H1 (cell line): ENCODE measurements around the gene ZNF775. TPM values are rescaled to one million over a fixed set of nuclear protein-coding genes. Genes with fewer than 3 reads are reported as not detected.

Experiments
- BACH1 ChIP-seq: IDR thresholded peaks from 2 replicates; pipeline ENCODE4 v1.6.1; 2012; ENCODE audit warnings: low read length, improper control_type of control experiment
- GTF2F1 ChIP-seq: IDR thresholded peaks from 2 replicates; pipeline ENCODE4 v1.6.1; 2012; ENCODE audit warnings: low read depth, low read length, improper control_type of control experiment, borderline replicate concordance
- HDAC2 ChIP-seq, 2 experiments: fragments of 300-600 bp in 1 of 2; sonication (generic) in 1 of 2; IDR thresholded peaks; 2 replicates each; pipeline ENCODE4 v1.6.1; 2011 to 2012; ENCODE audit warnings: low read depth in 2 of 2, low read length in 2 of 2, mild to moderate bottlenecking in 2 of 2, moderate library complexity in 2 of 2, borderline replicate concordance in 1 of 2, inconsistent platforms in 1 of 2
- KDM5A ChIP-seq: fragments of 200-600 bp; IDR thresholded peaks from 2 replicates; pipeline ENCODE4 v1.7.1; 2012; ENCODE audit warnings: mild to moderate bottlenecking, low read length, inconsistent platforms, mixed read lengths
- MAFK ChIP-seq: IDR thresholded peaks from 2 replicates; pipeline ENCODE4 v1.6.1; 2012; ENCODE audit warnings: low read depth, mild to moderate bottlenecking, improper control_type of control experiment, low read length
- POLR2A ChIP-seq, 2 experiments: IDR thresholded peaks; 1 replicate in 1 of 2; 2 replicates in 1 of 2; pipeline ENCODE4 v1.6.1; 2011; ENCODE audit warnings: low read depth in 2 of 2, low read length in 2 of 2, mild to moderate bottlenecking in 2 of 2; ENCODE audit errors: control extremely low read depth in 1 of 2
- SAP30 ChIP-seq: fragments of 300-600 bp; sonication (generic); IDR thresholded peaks from 2 replicates; pipeline ENCODE4 v1.7.1; 2012; ENCODE audit warnings: low read length, moderate library complexity, mild to moderate bottlenecking, inconsistent platforms; ENCODE audit not compliant: insufficient read depth, insufficient replicate concordance
- SP4 ChIP-seq: IDR thresholded peaks from 2 replicates; pipeline ENCODE4 v1.6.1; 2012; ENCODE audit warnings: low read length, inconsistent platforms
- polyA plus RNA-seq, 7 experiments: library from polyadenylated mRNA; depleted of rRNA in 3 of 7; stranded (reverse) in 5 of 7; unstranded in 2 of 7; fragments of >200 nt in 5 of 7; fragments of 200-250 nt in 2 of 7; gene quantifications; 1 replicate in 5 of 7; 2 replicates in 1 of 7; 4 replicates in 1 of 7; pipeline versions ENCODE4 v1.2.1 to v1.2.3, GENCODE V29; 2011 to 2013; ENCODE audit warnings: missing spikeins in 2 of 7, mixed read lengths in 2 of 7
- total RNA-seq: library from RNA; stranded (reverse); fragmentation: NEBNext Ultra II Directional; extraction: Animal tissue kit (Norgen Biotek cat#: 25700); gene quantifications from 2 replicates; pipeline ENCODE4 v1.2.1, GENCODE V29; 2021
- TF ChIP-seq, protein P1 (sequence below): fragments of 300-600 bp; sonication (generic); IDR thresholded peaks from 2 replicates; pipeline ENCODE4 v1.7.1; 2012; ENCODE audit warnings: low read length, moderate library complexity, mild to moderate bottlenecking, inconsistent platforms; ENCODE audit not compliant: insufficient replicate concordance

Gene ZNF775
- total and polyA plus RNA-seq, 2 of the 8 experiments (the other 6 are each of a cell fraction or from before 2014, with no cell fraction given) = 13.6 to 21.5 TPM

DNA sequence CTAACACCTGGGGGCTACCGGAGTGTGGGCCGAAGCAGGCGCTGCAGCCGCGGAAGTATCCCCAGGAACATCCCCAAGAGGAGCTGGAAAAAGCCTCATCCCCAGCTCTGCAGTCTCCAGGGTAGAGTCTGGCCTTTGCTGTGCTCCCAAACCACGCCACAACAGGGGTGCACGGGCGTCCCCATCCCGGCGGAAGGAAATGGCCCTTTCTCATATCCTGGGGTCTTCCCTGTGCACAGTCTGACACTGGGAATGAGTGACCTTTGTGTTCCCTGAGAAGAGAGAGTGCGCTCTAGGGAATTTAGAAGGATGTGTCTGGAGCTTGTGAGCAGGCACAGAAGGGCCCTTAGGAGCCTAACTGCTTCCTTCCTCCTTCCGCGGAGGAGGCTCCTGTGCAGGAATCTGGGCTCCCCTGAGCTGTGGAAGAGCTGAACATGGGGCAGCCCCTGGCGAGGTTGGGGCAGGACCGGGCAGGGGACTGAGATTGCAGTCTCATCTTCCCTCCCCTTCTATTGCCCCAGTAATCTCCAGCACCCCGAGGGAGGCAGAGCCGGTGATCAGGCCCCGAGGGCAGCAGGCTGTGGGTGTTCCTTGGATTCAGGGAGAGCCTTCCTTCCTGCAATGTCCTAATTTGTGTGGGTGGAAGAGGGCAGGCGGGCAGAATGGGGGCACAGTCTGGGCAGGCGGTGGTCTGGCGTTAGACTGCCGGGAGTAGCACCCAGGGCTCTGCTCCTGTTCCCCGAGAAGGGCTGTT, 9.2 kb upstream of the ZNF775 start (continued):
- TF ChIP-seq SAP30 (no peak), MAFK (no peak), HDAC2 (IDR thresholded peaks at IDR 0.05; ENCODE audit: borderline replicate concordance in 1 of 2, low read depth in 2 of 2, low read length in 2 of 2) (no peak), SP4 (no peak), POLR2A (IDR thresholded peaks at IDR 0.05; ENCODE audit: control extremely low read depth in 1 of 2, low read depth in 2 of 2, low read length in 2 of 2) (no peak), BACH1 (no peak), GTF2F1 (no peak), KDM5A (no peak)
- TF ChIP-seq, protein P1, sequence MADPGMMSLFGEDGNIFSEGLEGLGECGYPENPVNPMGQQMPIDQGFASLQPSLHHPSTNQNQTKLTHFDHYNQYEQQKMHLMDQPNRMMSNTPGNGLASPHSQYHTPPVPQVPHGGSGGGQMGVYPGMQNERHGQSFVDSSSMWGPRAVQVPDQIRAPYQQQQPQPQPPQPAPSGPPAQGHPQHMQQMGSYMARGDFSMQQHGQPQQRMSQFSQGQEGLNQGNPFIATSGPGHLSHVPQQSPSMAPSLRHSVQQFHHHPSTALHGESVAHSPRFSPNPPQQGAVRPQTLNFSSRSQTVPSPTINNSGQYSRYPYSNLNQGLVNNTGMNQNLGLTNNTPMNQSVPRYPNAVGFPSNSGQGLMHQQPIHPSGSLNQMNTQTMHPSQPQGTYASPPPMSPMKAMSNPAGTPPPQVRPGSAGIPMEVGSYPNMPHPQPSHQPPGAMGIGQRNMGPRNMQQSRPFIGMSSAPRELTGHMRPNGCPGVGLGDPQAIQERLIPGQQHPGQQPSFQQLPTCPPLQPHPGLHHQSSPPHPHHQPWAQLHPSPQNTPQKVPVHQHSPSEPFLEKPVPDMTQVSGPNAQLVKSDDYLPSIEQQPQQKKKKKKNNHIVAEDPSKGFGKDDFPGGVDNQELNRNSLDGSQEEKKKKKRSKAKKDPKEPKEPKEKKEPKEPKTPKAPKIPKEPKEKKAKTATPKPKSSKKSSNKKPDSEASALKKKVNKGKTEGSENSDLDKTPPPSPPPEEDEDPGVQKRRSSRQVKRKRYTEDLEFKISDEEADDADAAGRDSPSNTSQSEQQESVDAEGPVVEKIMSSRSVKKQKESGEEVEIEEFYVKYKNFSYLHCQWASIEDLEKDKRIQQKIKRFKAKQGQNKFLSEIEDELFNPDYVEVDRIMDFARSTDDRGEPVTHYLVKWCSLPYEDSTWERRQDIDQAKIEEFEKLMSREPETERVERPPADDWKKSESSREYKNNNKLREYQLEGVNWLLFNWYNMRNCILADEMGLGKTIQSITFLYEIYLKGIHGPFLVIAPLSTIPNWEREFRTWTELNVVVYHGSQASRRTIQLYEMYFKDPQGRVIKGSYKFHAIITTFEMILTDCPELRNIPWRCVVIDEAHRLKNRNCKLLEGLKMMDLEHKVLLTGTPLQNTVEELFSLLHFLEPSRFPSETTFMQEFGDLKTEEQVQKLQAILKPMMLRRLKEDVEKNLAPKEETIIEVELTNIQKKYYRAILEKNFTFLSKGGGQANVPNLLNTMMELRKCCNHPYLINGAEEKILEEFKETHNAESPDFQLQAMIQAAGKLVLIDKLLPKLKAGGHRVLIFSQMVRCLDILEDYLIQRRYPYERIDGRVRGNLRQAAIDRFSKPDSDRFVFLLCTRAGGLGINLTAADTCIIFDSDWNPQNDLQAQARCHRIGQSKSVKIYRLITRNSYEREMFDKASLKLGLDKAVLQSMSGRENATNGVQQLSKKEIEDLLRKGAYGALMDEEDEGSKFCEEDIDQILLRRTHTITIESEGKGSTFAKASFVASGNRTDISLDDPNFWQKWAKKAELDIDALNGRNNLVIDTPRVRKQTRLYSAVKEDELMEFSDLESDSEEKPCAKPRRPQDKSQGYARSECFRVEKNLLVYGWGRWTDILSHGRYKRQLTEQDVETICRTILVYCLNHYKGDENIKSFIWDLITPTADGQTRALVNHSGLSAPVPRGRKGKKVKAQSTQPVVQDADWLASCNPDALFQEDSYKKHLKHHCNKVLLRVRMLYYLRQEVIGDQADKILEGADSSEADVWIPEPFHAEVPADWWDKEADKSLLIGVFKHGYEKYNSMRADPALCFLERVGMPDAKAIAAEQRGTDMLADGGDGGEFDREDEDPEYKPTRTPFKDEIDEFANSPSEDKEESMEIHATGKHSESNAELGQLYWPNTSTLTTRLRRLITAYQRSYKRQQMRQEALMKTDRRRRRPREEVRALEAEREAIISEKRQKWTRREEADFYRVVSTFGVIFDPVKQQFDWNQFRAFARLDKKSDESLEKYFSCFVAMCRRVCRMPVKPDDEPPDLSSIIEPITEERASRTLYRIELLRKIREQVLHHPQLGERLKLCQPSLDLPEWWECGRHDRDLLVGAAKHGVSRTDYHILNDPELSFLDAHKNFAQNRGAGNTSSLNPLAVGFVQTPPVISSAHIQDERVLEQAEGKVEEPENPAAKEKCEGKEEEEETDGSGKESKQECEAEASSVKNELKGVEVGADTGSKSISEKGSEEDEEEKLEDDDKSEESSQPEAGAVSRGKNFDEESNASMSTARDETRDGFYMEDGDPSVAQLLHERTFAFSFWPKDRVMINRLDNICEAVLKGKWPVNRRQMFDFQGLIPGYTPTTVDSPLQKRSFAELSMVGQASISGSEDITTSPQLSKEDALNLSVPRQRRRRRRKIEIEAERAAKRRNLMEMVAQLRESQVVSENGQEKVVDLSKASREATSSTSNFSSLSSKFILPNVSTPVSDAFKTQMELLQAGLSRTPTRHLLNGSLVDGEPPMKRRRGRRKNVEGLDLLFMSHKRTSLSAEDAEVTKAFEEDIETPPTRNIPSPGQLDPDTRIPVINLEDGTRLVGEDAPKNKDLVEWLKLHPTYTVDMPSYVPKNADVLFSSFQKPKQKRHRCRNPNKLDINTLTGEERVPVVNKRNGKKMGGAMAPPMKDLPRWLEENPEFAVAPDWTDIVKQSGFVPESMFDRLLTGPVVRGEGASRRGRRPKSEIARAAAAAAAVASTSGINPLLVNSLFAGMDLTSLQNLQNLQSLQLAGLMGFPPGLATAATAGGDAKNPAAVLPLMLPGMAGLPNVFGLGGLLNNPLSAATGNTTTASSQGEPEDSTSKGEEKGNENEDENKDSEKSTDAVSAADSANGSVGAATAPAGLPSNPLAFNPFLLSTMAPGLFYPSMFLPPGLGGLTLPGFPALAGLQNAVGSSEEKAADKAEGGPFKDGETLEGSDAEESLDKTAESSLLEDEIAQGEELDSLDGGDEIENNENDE = no peak
